Natural killer cell (primary cell): Measurements from ENCODE around the gene ITPR1. TPM values are rescaled to one million over a fixed set of nuclear protein-coding genes. Genes with fewer than 3 reads are reported as not detected.

Experiments used
- ATAC-seq, 3 donors: fragments of 150-1000 bp in 2 of 3; fragments of 200-7000 bp in 1 of 3; cut with Tn5 transposase; 1 replicate in 1 of 3; 2 replicates in 2 of 3; pipeline ENCODE4 v1.10.0; 2021; ENCODE audit warnings: mild to moderate bottlenecking in 2 of 3, moderate library complexity in 2 of 3
- DNase-seq, 2 donors: peaks; one replicate each; pipeline versions ENCODE4 v3.0.0 to v3.0.0-alpha.2; 2013 to 2021; ENCODE audit warnings: mixed read lengths in 1 of 2
- H3K27ac ChIP-seq: one replicate; pipeline ENCODE4 v1.5.1; 2013; ENCODE audit warnings: mild to moderate bottlenecking, low read length
- H3K27me3 ChIP-seq: one replicate; pipeline ENCODE4 v1.6.1; 2013; ENCODE audit warnings: low read length; ENCODE audit not compliant: control insufficient read depth, insufficient read depth
- H3K36me3 ChIP-seq: one replicate; pipeline ENCODE4 v1.6.1; 2013; ENCODE audit warnings: low read length; ENCODE audit not compliant: control insufficient read depth, insufficient read depth
- H3K4me1 ChIP-seq: one replicate; pipeline ENCODE4 v1.6.1; 2013; ENCODE audit warnings: low read length; ENCODE audit not compliant: control insufficient read depth, insufficient read depth
- H3K4me3 ChIP-seq: one replicate; pipeline ENCODE4 v1.5.1; 2013; ENCODE audit warnings: low read length
- H3K9me3 ChIP-seq: one replicate; pipeline ENCODE4 v1.6.1; 2013; ENCODE audit warnings: low read length; ENCODE audit not compliant: control insufficient read depth, insufficient read depth
- H3K27ac Mint-ChIP-seq, 2 donors: one replicate each; pipeline ENCODE4 v1.8.0; 2022; ENCODE audit warnings: mild to moderate bottlenecking in 2 of 2, mixed read lengths in 2 of 2, moderate library complexity in 1 of 2
- H3K27me3 Mint-ChIP-seq, 2 donors: one replicate each; pipeline ENCODE4 v1.8.0; 2022; ENCODE audit warnings: low read depth in 2 of 2, mixed read lengths in 2 of 2
- H3K36me3 Mint-ChIP-seq: one replicate; pipeline ENCODE4 v1.8.0; 2022; ENCODE audit warnings: mixed read lengths
- H3K4me1 Mint-ChIP-seq, 2 donors: one replicate each; pipeline ENCODE4 v1.8.0; 2022; ENCODE audit warnings: mixed read lengths in 2 of 2
- H3K4me3 Mint-ChIP-seq: one replicate; pipeline ENCODE4 v1.8.0; 2022; ENCODE audit warnings: mild to moderate bottlenecking, moderate library complexity, mixed read lengths
- H3K9me3 Mint-ChIP-seq, 2 donors: one replicate each; pipeline ENCODE4 v1.8.0; 2022; ENCODE audit warnings: mixed read lengths in 2 of 2
- WGBS: methylation state at CpG from one replicate; pipeline ENCODE4 v1.1.7; 2013; ENCODE audit warnings: missing lambda C conversion rate; ENCODE audit not compliant: insufficient coverage; 5-methylcytosine and 5-hydroxymethylcytosine counted together
- intact Hi-C: fragments of 100-400 bp; cut with micrococcal nuclease; formaldehyde crosslinking; loops from one replicate; pipeline ENCODE4 v1.14.2; 2022
- total RNA-seq, 4 donors: library from RNA; stranded (reverse); fragments of 120-200 nt in 1 of 4; gene quantifications; one replicate each; pipeline versions ENCODE4 v1.2.3 to v1.2.4, GENCODE V29; 2013 to 2022
- TF ChIP-seq, protein P1 (sequence below): fragments of 200-600 bp; IDR thresholded peaks from one replicate; pipeline ENCODE4 v1.8.0; 2022; ENCODE audit warnings: antibody characterized with exemption

Gene ITPR1
- total RNA-seq, 3 donors from 2014 or later (not counting 1 experiment from before 2014, with no cell fraction given), result 86.7 to 123 (median 94.8) TPM

DNA sequence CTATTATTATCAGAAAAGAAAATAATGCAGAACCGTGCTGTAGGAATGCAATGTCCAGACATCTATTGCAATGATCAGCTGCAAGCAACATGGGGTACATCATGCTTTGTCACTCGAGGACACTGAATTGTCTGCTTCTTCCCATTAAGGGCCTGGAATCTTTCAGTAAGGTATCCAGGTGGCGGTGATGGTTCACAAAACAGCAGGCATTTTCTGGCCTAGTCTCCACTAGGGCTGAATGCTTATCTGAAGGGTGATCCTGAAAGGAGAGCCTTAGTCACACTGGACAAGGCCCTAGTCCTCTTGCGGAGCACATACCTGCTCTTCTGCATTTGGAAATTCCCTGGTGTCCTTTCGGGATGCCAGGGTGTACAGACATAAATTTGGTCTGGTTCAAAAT lies 21.2 kb downstream of the ITPR1 start:
- H3K36me3 Mint-ChIP-seq, result no peaks in the 10 kb centered on the region
- Histone ChIP-seq H3K27me3 (no peaks in the 10 kb centered on the region), H3K4me3 (no peak overlapping the region), H3K9me3 (no peaks in the 10 kb centered on the region), H3K27ac (no peak overlapping the region), H3K36me3 (peaks cover 3% of the 10 kb centered on the region), H3K4me1 (peaks cover 14% of the 10 kb centered on the region)
- WGBS, result 84% methylated on average over 5 of the region's 5 CpGs
- no peak overlapping the region for H3K4me3 Mint-ChIP-seq
- H3K4me1 Mint-ChIP-seq, result peaks cover 16 to 24% of the 10 kb centered on the region in 2 donors
- ATAC-seq (no peak), DNase-seq (no peak)
- no peaks in the 10 kb centered on the region for H3K9me3 Mint-ChIP-seq
- H3K27me3 Mint-ChIP-seq, result no peaks in the 10 kb centered on the region
- intact Hi-C loops, result no loop called here
- TF ChIP-seq, protein P1, sequence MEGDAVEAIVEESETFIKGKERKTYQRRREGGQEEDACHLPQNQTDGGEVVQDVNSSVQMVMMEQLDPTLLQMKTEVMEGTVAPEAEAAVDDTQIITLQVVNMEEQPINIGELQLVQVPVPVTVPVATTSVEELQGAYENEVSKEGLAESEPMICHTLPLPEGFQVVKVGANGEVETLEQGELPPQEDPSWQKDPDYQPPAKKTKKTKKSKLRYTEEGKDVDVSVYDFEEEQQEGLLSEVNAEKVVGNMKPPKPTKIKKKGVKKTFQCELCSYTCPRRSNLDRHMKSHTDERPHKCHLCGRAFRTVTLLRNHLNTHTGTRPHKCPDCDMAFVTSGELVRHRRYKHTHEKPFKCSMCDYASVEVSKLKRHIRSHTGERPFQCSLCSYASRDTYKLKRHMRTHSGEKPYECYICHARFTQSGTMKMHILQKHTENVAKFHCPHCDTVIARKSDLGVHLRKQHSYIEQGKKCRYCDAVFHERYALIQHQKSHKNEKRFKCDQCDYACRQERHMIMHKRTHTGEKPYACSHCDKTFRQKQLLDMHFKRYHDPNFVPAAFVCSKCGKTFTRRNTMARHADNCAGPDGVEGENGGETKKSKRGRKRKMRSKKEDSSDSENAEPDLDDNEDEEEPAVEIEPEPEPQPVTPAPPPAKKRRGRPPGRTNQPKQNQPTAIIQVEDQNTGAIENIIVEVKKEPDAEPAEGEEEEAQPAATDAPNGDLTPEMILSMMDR, result no peak
- no peak overlapping the region for H3K27ac Mint-ChIP-seq

DNA sequence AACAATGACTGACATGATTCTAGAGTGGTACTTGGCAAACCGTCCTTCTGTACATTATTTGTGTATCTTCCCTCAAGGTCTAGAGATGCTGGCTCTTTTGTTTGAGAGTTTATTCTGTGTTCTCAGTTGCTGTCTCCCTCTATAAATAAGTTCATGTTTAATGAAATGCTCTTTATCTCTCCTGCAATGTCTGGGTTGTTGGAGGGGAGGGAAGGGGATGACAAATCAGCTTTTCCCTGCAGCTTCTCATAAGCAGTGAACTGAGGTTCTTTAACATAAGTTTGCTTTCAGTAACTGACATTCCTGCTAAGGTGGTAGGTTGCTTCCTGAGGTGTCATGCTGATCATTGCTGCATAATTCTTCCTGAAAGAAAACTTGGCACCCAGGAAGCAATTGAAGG lies 21.8 kb downstream of the ITPR1 start:
- no peaks in the 10 kb centered on the region for H3K27me3 ChIP-seq
- Mint-ChIP-seq H3K27me3 (no peaks in the 10 kb centered on the region), H3K9me3 (no peaks in the 10 kb centered on the region), H3K4me1 (peaks cover 22 to 30% of the 10 kb centered on the region in 2 donors), H3K36me3 (no peaks in the 10 kb centered on the region), H3K27ac (no peak overlapping the region), H3K4me3 (no peak overlapping the region)
- H3K4me1 ChIP-seq, result peaks cover 18% of the 10 kb centered on the region
- TF ChIP-seq, protein P1, result no peak
- H3K36me3 ChIP-seq, result peaks cover under 1% of the 10 kb centered on the region
- H3K9me3 ChIP-seq, result no peaks in the 10 kb centered on the region
- intact Hi-C loops, result no loop called here
- no peak for DNase-seq
- no peak for ATAC-seq
- WGBS, result 75% methylated on average over 1 of the region's 1 CpG
- H3K27ac ChIP-seq, result no peak overlapping the region
- no peak overlapping the region for H3K4me3 ChIP-seq

DNA sequence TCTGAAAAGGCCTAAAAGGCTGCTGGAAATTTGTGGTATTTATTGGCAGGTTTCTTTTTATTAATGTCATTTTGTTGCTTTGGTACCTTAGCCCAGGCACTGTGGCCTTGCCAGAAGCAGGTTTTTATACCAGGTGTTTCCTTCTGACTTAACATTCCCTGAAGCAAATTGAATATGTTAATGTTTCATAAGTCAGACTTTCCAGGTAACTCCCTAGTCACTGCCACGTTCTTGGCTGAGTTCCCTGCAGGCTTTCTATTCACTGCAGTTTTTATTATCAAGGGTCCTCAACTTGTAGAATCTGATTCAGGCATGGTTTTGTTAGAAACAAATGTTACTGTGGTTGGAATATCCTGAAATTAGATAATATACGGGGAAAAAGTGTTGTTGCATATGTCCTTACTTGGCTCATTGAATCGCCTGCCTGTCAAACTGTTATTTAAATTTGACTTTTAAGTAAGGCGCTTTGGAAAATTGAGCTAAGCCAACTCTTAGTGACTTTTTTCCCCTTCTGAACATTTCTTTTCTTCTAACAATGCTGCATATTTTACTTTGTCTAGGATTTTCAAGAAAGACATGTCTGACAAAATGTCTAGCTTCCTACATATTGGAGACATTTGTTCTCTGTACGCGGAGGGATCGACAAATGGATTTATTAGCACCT lies 22.9 kb downstream of the ITPR1 start:
- no peaks in the 10 kb centered on the region for H3K36me3 ChIP-seq
- no peaks in the 10 kb centered on the region for H3K27me3 ChIP-seq
- no peak overlapping the region for H3K27ac ChIP-seq
- peaks cover 18% of the 10 kb centered on the region for H3K4me1 ChIP-seq
- no peak overlapping the region for H3K4me3 Mint-ChIP-seq
- H3K9me3 ChIP-seq, result no peaks in the 10 kb centered on the region
- H3K27me3 Mint-ChIP-seq, result no peaks in the 10 kb centered on the region
- TF ChIP-seq, protein P1, result no peak
- H3K27ac Mint-ChIP-seq, result no peak overlapping the region
- ATAC-seq (no peak), DNase-seq (no peak)
- 84% methylated on average over 7 of the region's 7 CpGs for WGBS
- intact Hi-C loops, result no loop called here
- no peak overlapping the region for H3K4me3 ChIP-seq
- H3K9me3 Mint-ChIP-seq, result no peaks in the 10 kb centered on the region
- H3K4me1 Mint-ChIP-seq, result peaks cover 24 to 31% of the 10 kb centered on the region in 2 donors
- no peaks in the 10 kb centered on the region for H3K36me3 Mint-ChIP-seq

DNA sequence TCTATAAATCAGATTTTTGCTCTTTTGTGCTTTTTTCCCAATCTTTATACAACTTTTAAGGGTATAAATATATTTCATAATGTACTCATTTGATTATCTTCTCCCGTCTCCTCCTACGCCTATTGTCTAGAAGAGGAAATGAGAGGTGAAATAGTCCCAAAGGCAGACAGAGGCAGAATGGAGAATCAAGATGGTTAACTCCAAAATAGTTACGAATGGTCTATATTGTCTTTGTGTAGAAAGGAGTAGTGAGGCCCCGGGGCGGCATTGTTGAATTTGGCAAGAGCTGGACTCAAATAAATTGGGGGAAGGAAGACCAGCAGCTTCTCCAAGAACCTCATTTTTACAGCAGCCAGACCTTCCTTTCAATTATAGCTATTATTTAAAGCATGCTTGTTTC lies 23.9 kb downstream of the ITPR1 start:
- no peaks in the 10 kb centered on the region for H3K9me3 Mint-ChIP-seq
- TF ChIP-seq, protein P1, result no peak

More for the DNA sequence above, 23.9 kb downstream of the ITPR1 start:
- intact Hi-C loops, result no loop called here
- Mint-ChIP-seq H3K27ac (peak overlapping the region; percentile 75 to 90), H3K4me3 (no peak overlapping the region), H3K4me1 (peaks cover 24 to 31% of the 10 kb centered on the region in 2 donors), H3K27me3 (no peaks in the 10 kb centered on the region), H3K36me3 (no peaks in the 10 kb centered on the region)
- Histone ChIP-seq H3K4me1 (peaks cover 18% of the 10 kb centered on the region), H3K9me3 (no peaks in the 10 kb centered on the region), H3K4me3 (no peak overlapping the region), H3K27me3 (no peaks in the 10 kb centered on the region), H3K36me3 (no peaks in the 10 kb centered on the region), H3K27ac (no peak overlapping the region)
- WGBS, result 93% methylated on average over 5 of the region's 5 CpGs
- ATAC-seq, result no peak
- no peak for DNase-seq
